KG1 (cell line): ENCODE results near the gene NDUFS4.
A peak's percentile ranks its signal among the peaks of the same experiment; 100 is the strongest.
"Not testable (repeated sequence)": the region's sequence is repeated elsewhere in the genome, so short reads cannot be mapped to it uniquely, and the experiment has no call there.

Source experiments
- DNase-seq: peaks from one replicate; lab custom pipeline; 2025; lab: John Stamatoyannopoulos, UW

Gene NDUFS4

GRCh38 chr5:53560506-53561191 lies at the start of gene NDUFS4:
Gene NDUFS4, plus strand, starts transcription at chr5:53560639. Its CDS starts 24 bp downstream, at chr5:53560663.
- peak; percentile 47 for DNase-seq

- DNase-seq: no peak
These were observed 47.9 kb upstream of the NDUFS4 start for GRCh38 chr5:53512539-53512938.

GRCh38 chr5:53515988-53516387 lies 44.5 kb upstream of the NDUFS4 start:
- no peak for DNase-seq

- no peak for DNase-seq
These were observed 39.6 kb upstream of the NDUFS4 start for GRCh38 chr5:53520813-53521212.

GRCh38 chr5:53537711-53538110 lies 22.7 kb upstream of the NDUFS4 start:
- no peak for DNase-seq

GRCh38 chr5:53540739-53541138 lies 19.7 kb upstream of the NDUFS4 start:
- not testable (repeated sequence) for DNase-seq

- no peak for DNase-seq
These were observed 18.6 kb upstream of the NDUFS4 start for GRCh38 chr5:53541859-53542258.

- DNase-seq: no peak
These were observed 17.5 kb upstream of the NDUFS4 start for GRCh38 chr5:53542926-53543325.

GRCh38 chr5:53543401-53543800 lies 17.0 kb upstream of the NDUFS4 start:
- DNase-seq: no peak

- DNase-seq: no peak
These were observed 14.7 kb upstream of the NDUFS4 start for GRCh38 chr5:53545744-53546143.

GRCh38 chr5:53547226-53547625 lies 13.2 kb upstream of the NDUFS4 start:
- no peak for DNase-seq

GRCh38 chr5:53548501-53548900 lies 11.9 kb upstream of the NDUFS4 start:
- DNase-seq: not testable (repeated sequence)

GRCh38 chr5:53549792-53550191 lies 10.6 kb upstream of the NDUFS4 start:
- no peak for DNase-seq

GRCh38 chr5:53552561-53552960 lies 7.9 kb upstream of the NDUFS4 start:
- DNase-seq: no peak

- DNase-seq: no peak
These were observed 6.0 kb upstream of the NDUFS4 start for GRCh38 chr5:53554444-53554843.

- DNase-seq: no peak
These were observed 5.3 kb upstream of the NDUFS4 start for GRCh38 chr5:53555160-53555559.

GRCh38 chr5:53556001-53556400 lies 4.4 kb upstream of the NDUFS4 start:
- no peak for DNase-seq

GRCh38 chr5:53557386-53557785 lies 3.1 kb upstream of the NDUFS4 start:
- no peak for DNase-seq

GRCh38 chr5:53558966-53559365 lies 1.5 kb upstream of the NDUFS4 start:
- no peak for DNase-seq

GRCh38 chr5:53560028-53560427 lies 411 bp upstream of the NDUFS4 start:
- no peak for DNase-seq

GRCh38 chr5:53568401-53568800 lies 8.0 kb downstream of the NDUFS4 start:
- DNase-seq: no peak

- DNase-seq: no peak
These were observed 8.4 kb downstream of the NDUFS4 start for GRCh38 chr5:53568871-53569270.

- no peak for DNase-seq
These were observed 9.0 kb downstream of the NDUFS4 start for GRCh38 chr5:53569453-53569852.

- DNase-seq: no peak
These were observed 11.0 kb downstream of the NDUFS4 start for GRCh38 chr5:53571403-53571802.
